HepG2 (cell line): ENCODE results near the gene VWA7. TPM values are rescaled to one million over a fixed set of nuclear protein-coding genes. Genes with fewer than 3 reads are reported as not detected.

Experiments used
- ATAC-seq: fragments of 200-7000 bp; cut with Tn5 transposase; 3 replicates; pipeline ENCODE4 v1.9.1; 2020; ENCODE audit warnings: mild to moderate bottlenecking, moderate library complexity
- BruUV-seq: library from RNA; stranded (reverse); fragments of 400-500 nt; replicated peaks from 2 replicates; lab custom pipeline; 2021; lab: Mats Ljungman, UMichigan
- CTCF ChIA-PET: fragments of 300-600 bp; formaldehyde crosslinking; extraction: SDS; loops from one replicate; lab custom pipeline; 2021; ENCODE audit warnings: low total read pairs, inconsistent platforms, low intra/inter-chr PET ratio; lab: Yijun Ruan, JAX
- POLR2A ChIA-PET: fragments of 350-600 bp; sonication (Branson Sonifier 250); formaldehyde crosslinking; loops from one replicate; lab custom pipeline; 2020; ENCODE audit warnings: antibody characterized with exemption, inconsistent platforms; lab: Yijun Ruan, JAX
- DNase-seq: peaks from one replicate; pipeline ENCODE4 v3.0.0-alpha.2; 2015; ENCODE audit warnings: low spot score
- FAIRE-seq: peaks from 3 replicates; lab custom pipeline; 2011; peaks lifted over from hg19 to GRCh38; lab: Jason Lieb, UNC
- H2AFZ ChIP-seq: one replicate; pipeline ENCODE4 v1.6.1; 2011; ENCODE audit warnings: low read length, inconsistent platforms
- H3K27ac ChIP-seq: fragments of 300-600 bp; 3 replicates; pipeline ENCODE4 v1.8.0; 2011; ENCODE audit warnings: mixed run types, mild to moderate bottlenecking, mixed read lengths, low read length, inconsistent platforms; ENCODE audit not compliant: insufficient read depth; ENCODE audit errors: extremely low read length
- H3K27me3 ChIP-seq, 2 experiments: fragments of 200-600 bp in 1 of 2; 2 replicates in 1 of 2; 3 replicates in 1 of 2; pipeline versions ENCODE4 v1.6.0 to v1.8.0; 2011; ENCODE audit warnings: low read length in 2 of 2, mild to moderate bottlenecking in 2 of 2, moderate library complexity in 2 of 2, inconsistent platforms in 1 of 2; ENCODE audit not compliant: insufficient read depth in 2 of 2, control insufficient read depth in 1 of 2
- H3K36me3 ChIP-seq, 2 experiments: fragments of 200-600 bp in 1 of 2; replicated peaks in 1 of 2; 2 replicates in 1 of 2; 3 replicates in 1 of 2; pipeline versions ENCODE4 v1.5.1 to v1.8.0; 2011; ENCODE audit warnings: low read length in 2 of 2, inconsistent platforms in 1 of 2; ENCODE audit not compliant: insufficient read depth in 2 of 2, control insufficient read depth in 1 of 2
- H3K4me1 ChIP-seq: 2 replicates; pipeline ENCODE4 v1.5.1; 2012; ENCODE audit warnings: low read length, inconsistent platforms; ENCODE audit not compliant: insufficient read depth
- H3K4me2 ChIP-seq: 2 replicates; pipeline ENCODE4 v1.6.0; 2011; ENCODE audit warnings: low read depth, low read length, inconsistent platforms
- H3K4me3 ChIP-seq, 3 experiments: fragments of 200-600 bp in 1 of 3; sonication (generic), shearing (Covaris generic) in 1 of 3; replicated peaks in 1 of 3; 2 replicates each; pipeline ENCODE4 v1.5.1; 2011 to 2016; ENCODE audit warnings: low read length in 3 of 3, inconsistent platforms in 2 of 3, low read depth in 2 of 3, mild to moderate bottlenecking in 2 of 3, control low read depth in 1 of 3, mixed read lengths in 1 of 3; ENCODE audit not compliant: insufficient read depth in 1 of 3
- H3K79me2 ChIP-seq: one replicate; pipeline ENCODE4 v1.6.1; 2011; ENCODE audit warnings: low read length, inconsistent platforms; ENCODE audit not compliant: insufficient read depth
- H3K9ac ChIP-seq: 2 replicates; pipeline ENCODE4 v1.6.0; 2011; ENCODE audit warnings: mild to moderate bottlenecking, low read depth, low read length, inconsistent platforms; ENCODE audit not compliant: insufficient read depth
- H3K9me3 ChIP-seq: 2 replicates; pipeline ENCODE4 v1.5.1; 2012; ENCODE audit warnings: mild to moderate bottlenecking, low read length
- H4K20me1 ChIP-seq: 2 replicates; pipeline ENCODE4 v1.6.0; 2011; ENCODE audit warnings: inconsistent platforms, mild to moderate bottlenecking, low read length, moderate library complexity; ENCODE audit not compliant: insufficient read depth
- ELF4 ChIP-seq: sonication (generic); formaldehyde crosslinking; IDR thresholded peaks from 2 replicates; pipeline ENCODE4 v1.5.0; 2020; ENCODE audit warnings: missing genetic modification reagents, mild to moderate bottlenecking, moderate library complexity, borderline replicate concordance
- FOXO1 ChIP-seq: sonication (generic); formaldehyde crosslinking; IDR thresholded peaks from 2 replicates; pipeline ENCODE4 v1.4.0; 2020; ENCODE audit warnings: missing genetic modification reagents
- GLI4 ChIP-seq: sonication (generic); formaldehyde crosslinking; IDR thresholded peaks from 2 replicates; pipeline ENCODE4 v1.5.1; 2020; ENCODE audit warnings: missing genetic modification reagents, mild to moderate bottlenecking, moderate library complexity, borderline replicate concordance
- POLR2G ChIP-seq: fragments of 200-400 bp; formaldehyde crosslinking; IDR thresholded peaks from 2 replicates; pipeline ENCODE4 v1.6.1; 2018; ENCODE audit warnings: mild to moderate bottlenecking, low read depth, low read length, moderate library complexity
- WGBS: methylation state at CpG from one replicate; pipeline ENCODE4 v1.1.6; 2017; ENCODE audit warnings: low lambda C conversion rate; 5-methylcytosine and 5-hydroxymethylcytosine counted together
- in situ Hi-C: cut with HindIII; loops from 2 replicates; pipeline ENCODE4 v1.10.0; 2017; ENCODE audit warnings: low pct_unique_long_range_greater_than_20kb; ENCODE audit not compliant: extremely low pct_ligation_motif_present
- intact Hi-C: fragments of 100-400 bp; cut with micrococcal nuclease; formaldehyde crosslinking; loops from one replicate; pipeline ENCODE4 v1.10.0; 2022; ENCODE audit not compliant: unreplicated experiment
- polyA plus RNA-seq, 8 experiments: library from polyadenylated mRNA; depleted of rRNA in 3 of 8; stranded (reverse) in 7 of 8; unstranded in 1 of 8; fragments of >200 nt; fragmentation: Illumina TruSeq in 4 of 8; extraction: Trizol in 4 of 8; gene quantifications; 2 replicates each; pipeline versions ENCODE4 v1.2.1 to v1.2.3, GENCODE V29; 2011 to 2016; ENCODE audit warnings: low read depth in 4 of 8, missing spikeins in 1 of 8, mixed read lengths in 1 of 8; ENCODE audit not compliant: insufficient read depth in 1 of 8
- total RNA-seq, 5 experiments: library from RNA; depleted of rRNA; stranded (reverse); fragments of >200 nt; fragmentation: Illumina TruSeq; extraction: Trizol; gene quantifications; 2 replicates each; pipeline ENCODE4 v1.2.3, GENCODE V29; 2016; ENCODE audit warnings: low read depth in 1 of 5
- TF ChIP-seq, protein P1 (sequence below), 2 experiments: fragments of 450-650 bp in 1 of 2; sonication (generic) in 1 of 2; formaldehyde crosslinking in 1 of 2; IDR thresholded peaks; 2 replicates each; pipeline versions ENCODE4 v1.6.1 to v1.8.0; 2016 to 2022; ENCODE audit warnings: antibody characterized with exemption in 1 of 2, mild to moderate bottlenecking in 1 of 2, missing genetic modification reagents in 1 of 2
- TF ChIP-seq, protein P2 (sequence below): IDR thresholded peaks from 2 replicates; pipeline ENCODE4 v1.6.1; 2018; ENCODE audit warnings: missing genetic modification reagents
- TF ChIP-seq, protein P3 (sequence below): sonication (generic); formaldehyde crosslinking; IDR thresholded peaks from 2 replicates; pipeline ENCODE4 v1.4.0; 2020; ENCODE audit warnings: missing genetic modification reagents

The VWA7 gene
- total and polyA plus RNA-seq, 2 of the 13 experiments (the other 11 are each of a cell fraction or from before 2014, with no cell fraction given), result 0.86 to 3.3 TPM

DNA sequence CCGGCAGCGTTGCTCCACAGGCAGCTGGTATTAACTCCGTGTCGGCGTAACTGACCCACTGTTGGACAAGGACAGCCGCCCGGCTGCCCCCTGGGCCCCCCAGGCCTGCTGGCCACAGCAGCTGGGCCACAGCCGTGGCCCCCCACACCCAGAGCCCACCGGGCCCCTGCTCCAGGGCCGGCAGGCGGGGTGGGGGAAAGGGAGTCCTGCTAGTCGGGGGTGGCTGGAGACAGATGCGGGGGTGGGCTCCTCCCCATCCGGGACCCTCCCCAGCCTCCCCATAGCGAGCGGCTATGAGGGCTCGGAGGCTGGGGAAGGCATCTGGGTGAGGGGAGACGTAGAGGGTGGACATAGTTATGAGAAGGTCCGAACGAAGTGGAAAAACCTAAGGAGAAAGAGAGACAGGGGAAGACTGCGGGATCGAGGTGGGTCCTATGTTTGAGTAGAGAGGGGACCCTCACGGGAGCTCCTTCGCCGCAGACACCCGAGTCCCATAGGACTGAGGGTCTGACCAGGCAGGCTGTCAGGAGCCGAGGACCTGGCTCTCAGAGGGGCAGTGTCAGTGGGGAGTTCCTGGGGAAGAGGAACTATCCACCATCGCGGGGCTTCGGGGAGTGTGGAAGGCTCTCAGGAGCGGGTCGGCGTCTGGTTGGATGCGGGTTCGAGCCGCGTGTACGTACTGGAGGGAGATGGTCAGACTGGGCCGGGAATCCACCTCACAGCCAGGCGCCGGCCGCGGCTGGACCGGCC lies 17.9 kb upstream of the VWA7 start:
- intact Hi-C loops, result loop anchor here (1.0 to 2.0 kb wide), 2 partner anchors 20 to 35 kb away; partner anchors contain the start of genes HSPA1A and HSPA1L
- ChIA-PET POLR2A (interaction anchor here (0.8 to 4.3 kb wide), 28 partner anchors 9 to 253 kb away, joined by 3 to 77 read pairs (median 7); partner anchors contain the start of genes ABHD16A, APOM, CLIC1 and DDAH2), CTCF (interaction anchor here (1.6 kb wide), 2 partner anchors 22 to 35 kb away, joined by 5 read pairs; no protein-coding TSS in a partner anchor)
- FAIRE-seq (no peak), DNase-seq (no peak), ATAC-seq (peak; percentile 18)
- BruUV-seq, result no TSS peak
- peak overlapping the region; percentile 89 to 98 (median 98) for H3K4me3 ChIP-seq
- peaks cover 22% of the 10 kb centered on the region for H3K79me2 ChIP-seq
- H3K4me1 ChIP-seq, result peaks cover 25% of the 10 kb centered on the region
- H3K9me3 ChIP-seq, result no peaks in the 10 kb centered on the region
- 1% methylated on average over 35 of the region's 44 CpGs for WGBS
- no peaks in the 10 kb centered on the region; a peak in 1 of 5 replicates for H3K27me3 ChIP-seq
- H3K27ac ChIP-seq, result peak overlapping the region; percentile 76
- H4K20me1 ChIP-seq, result no peaks in the 10 kb centered on the region
- no peak overlapping the region for H2AFZ ChIP-seq
- peak overlapping the region; percentile 95 for H3K4me2 ChIP-seq
- H3K9ac ChIP-seq, result peak overlapping the region; percentile 92
- in situ Hi-C loops, result no loop called here
- peaks cover 5 to 28% of the 10 kb centered on the region in 2 experiments for H3K36me3 ChIP-seq
- peak; percentile 13; the same call in 1 of the 2 replicates for TF ChIP-seq POLR2G
- TF ChIP-seq, protein P1, sequence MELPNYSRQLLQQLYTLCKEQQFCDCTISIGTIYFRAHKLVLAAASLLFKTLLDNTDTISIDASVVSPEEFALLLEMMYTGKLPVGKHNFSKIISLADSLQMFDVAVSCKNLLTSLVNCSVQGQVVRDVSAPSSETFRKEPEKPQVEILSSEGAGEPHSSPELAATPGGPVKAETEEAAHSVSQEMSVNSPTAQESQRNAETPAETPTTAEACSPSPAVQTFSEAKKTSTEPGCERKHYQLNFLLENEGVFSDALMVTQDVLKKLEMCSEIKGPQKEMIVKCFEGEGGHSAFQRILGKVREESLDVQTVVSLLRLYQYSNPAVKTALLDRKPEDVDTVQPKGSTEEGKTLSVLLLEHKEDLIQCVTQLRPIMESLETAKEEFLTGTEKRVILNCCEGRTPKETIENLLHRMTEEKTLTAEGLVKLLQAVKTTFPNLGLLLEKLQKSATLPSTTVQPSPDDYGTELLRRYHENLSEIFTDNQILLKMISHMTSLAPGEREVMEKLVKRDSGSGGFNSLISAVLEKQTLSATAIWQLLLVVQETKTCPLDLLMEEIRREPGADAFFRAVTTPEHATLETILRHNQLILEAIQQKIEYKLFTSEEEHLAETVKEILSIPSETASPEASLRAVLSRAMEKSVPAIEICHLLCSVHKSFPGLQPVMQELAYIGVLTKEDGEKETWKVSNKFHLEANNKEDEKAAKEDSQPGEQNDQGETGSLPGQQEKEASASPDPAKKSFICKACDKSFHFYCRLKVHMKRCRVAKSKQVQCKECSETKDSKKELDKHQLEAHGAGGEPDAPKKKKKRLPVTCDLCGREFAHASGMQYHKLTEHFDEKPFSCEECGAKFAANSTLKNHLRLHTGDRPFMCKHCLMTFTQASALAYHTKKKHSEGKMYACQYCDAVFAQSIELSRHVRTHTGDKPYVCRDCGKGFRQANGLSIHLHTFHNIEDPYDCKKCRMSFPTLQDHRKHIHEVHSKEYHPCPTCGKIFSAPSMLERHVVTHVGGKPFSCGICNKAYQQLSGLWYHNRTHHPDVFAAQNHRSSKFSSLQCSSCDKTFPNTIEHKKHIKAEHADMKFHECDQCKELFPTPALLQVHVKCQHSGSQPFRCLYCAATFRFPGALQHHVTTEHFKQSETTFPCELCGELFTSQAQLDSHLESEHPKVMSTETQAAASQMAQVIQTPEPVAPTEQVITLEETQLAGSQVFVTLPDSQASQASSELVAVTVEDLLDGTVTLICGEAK (IDR thresholded peaks at IDR 0.05), result no peak
- TF ChIP-seq, protein P1 (CRISPR knock-in tag; IDR thresholded peaks at IDR 0.05), result no peak
- TF ChIP-seq, protein P2, sequence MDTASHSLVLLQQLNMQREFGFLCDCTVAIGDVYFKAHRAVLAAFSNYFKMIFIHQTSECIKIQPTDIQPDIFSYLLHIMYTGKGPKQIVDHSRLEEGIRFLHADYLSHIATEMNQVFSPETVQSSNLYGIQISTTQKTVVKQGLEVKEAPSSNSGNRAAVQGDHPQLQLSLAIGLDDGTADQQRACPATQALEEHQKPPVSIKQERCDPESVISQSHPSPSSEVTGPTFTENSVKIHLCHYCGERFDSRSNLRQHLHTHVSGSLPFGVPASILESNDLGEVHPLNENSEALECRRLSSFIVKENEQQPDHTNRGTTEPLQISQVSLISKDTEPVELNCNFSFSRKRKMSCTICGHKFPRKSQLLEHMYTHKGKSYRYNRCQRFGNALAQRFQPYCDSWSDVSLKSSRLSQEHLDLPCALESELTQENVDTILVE, result 0 out of 2 replicates have a peak, but pooled peaks have one; percentile 16
- no peak for TF ChIP-seq ELF4 (CRISPR knock-in tag)
- TF ChIP-seq, protein P3, sequence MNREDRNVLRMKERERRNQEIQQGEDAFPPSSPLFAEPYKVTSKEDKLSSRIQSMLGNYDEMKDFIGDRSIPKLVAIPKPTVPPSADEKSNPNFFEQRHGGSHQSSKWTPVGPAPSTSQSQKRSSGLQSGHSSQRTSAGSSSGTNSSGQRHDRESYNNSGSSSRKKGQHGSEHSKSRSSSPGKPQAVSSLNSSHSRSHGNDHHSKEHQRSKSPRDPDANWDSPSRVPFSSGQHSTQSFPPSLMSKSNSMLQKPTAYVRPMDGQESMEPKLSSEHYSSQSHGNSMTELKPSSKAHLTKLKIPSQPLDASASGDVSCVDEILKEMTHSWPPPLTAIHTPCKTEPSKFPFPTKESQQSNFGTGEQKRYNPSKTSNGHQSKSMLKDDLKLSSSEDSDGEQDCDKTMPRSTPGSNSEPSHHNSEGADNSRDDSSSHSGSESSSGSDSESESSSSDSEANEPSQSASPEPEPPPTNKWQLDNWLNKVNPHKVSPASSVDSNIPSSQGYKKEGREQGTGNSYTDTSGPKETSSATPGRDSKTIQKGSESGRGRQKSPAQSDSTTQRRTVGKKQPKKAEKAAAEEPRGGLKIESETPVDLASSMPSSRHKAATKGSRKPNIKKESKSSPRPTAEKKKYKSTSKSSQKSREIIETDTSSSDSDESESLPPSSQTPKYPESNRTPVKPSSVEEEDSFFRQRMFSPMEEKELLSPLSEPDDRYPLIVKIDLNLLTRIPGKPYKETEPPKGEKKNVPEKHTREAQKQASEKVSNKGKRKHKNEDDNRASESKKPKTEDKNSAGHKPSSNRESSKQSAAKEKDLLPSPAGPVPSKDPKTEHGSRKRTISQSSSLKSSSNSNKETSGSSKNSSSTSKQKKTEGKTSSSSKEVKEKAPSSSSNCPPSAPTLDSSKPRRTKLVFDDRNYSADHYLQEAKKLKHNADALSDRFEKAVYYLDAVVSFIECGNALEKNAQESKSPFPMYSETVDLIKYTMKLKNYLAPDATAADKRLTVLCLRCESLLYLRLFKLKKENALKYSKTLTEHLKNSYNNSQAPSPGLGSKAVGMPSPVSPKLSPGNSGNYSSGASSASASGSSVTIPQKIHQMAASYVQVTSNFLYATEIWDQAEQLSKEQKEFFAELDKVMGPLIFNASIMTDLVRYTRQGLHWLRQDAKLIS, result peak; percentile 66; the same call in 1 of the 2 replicates
- peak; percentile 50 for TF ChIP-seq GLI4 (CRISPR knock-in tag)
- TF ChIP-seq FOXO1 (CRISPR knock-in tag), result no peak
